HG02759 (cell line): Measurements from ENCODE around the gene GCGR.

ENCODE experiments used
- ATAC-seq: cut with Tn5 transposase; IDR thresholded peaks from one replicate; pipeline ENCODE4 v1.9.1; 2021; ENCODE audit warnings: mild to moderate bottlenecking, moderate library complexity; ENCODE audit not compliant: unreplicated experiment

Gene GCGR

GRCh38 chr17:81845881-81846742 lies 42.2 kb downstream of the GCGR start:
- no peak for ATAC-seq

GRCh38 chr17:81846743-81847689 lies 43.1 kb downstream of the GCGR start:
- ATAC-seq, result no peak

DNA sequence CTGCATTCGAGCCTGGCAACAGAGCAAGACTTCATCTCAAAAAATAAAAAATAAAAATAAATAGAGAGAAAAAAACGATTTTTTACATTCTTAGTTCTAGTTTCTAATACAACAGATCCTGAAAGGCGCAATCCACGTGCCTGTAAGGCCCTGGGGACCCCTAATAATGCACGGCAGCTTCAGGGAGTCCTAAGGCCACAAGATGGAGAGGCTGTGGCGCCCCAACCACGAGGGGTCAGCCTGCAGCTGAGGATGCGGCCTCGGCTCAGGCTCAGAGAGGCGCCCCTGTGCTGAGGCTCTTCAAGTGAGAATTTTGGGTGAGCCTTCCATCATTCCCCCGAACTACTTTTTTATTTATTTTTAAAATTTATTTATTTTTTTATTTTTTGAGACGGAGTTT lies 45.5 kb downstream of the GCGR start:
- ATAC-seq, result no peak

- no peak for ATAC-seq
Measured at GRCh38 chr17:81851423-81851822, 47.5 kb downstream of the GCGR start.

DNA sequence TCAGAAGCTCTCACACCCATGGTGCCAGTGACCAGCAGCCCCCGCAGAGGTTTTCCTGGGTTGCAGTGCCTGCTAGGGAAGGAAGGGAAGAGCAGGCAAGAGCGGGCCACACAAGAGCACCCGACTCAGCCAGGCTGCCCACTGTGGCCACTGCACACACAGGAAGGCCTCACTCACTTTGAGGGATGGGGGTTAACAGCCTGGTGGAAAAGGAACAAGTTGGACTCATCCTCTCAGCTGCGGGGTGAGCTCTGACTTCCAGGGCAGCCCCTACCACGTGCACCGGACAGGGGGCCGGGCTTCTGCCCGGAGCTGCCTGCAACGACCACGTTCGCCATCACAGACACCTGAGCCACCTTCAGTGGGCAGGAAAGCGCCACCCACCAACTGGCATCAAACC lies 48.3 kb downstream of the GCGR start:
- no peak for ATAC-seq

DNA sequence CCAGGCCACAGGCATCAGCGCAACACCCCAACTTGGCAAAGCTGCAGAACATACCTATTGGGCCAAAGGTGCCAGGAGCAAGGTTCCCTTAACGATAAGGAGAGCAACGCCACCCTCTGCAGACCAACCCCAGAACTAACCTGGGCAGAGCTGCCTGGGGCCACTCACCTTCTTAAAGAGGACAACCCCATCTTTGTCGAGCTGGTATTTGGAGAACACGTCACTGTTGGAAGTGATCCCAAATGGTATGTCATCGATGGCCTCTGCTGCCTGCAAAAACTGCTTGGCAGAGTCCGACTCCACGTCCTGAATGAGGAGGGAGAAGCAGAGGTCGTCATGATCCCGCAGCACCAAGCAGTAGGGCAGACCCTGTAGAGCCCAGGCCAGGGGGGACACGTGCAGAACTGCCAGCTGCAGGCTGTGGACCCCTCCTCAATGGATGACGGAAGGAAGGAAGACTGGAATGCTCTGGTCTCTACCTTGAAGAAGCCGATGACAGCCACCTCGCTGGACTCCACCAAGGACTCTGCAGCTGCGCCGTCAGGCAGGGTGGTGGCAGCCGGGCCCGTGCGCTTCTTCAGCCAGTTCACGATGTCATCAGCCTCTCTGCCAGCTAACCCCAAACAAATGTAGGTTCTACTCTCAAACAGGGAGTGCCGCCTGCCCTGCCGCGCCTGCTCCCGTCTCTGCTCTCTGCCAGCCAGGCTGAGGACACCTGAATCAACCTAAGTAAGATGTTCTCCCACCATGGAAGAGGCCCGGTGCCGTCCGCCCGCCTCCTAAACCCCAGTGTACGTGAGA lies 51.2 kb downstream of the GCGR start:
- ATAC-seq, result no peak

DNA sequence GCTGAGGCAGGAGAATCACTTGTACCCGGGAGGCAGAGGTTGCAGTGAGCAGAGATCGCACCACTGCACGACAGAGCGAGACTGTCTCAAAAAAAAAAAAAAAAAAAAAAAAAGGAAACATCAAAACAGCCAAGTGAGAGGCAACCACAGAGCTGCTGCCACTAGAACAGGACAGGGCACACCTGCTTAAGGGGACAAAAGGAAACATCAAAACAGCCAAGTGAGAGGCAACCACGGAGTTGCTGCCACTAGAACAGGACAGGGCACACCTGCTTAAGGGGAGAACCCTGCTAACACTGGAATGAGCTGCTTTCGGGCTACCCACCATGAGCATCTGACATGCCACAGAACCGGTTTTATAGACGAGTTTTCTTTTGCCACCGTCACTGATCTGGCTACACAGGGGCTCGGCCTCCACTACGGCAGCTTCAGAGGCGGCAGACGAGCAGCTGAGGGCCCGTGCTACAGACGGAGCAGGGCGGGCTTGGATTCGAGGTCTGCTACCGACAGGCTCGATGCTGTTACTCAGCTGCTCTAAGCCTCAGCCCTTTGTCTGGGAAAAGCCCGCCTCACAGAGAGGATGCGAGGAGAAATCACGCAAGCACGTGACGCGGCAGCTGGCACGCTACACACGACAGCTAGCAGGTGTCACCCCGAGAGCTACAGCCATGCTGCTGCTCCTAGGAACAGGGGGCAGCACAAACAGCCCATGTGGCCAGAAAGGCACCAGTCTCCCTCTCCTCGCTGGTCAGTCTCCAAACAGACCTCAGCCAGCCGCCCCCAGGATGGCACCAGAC lies 54.4 kb downstream of the GCGR start:
- ATAC-seq, result no peak

DNA sequence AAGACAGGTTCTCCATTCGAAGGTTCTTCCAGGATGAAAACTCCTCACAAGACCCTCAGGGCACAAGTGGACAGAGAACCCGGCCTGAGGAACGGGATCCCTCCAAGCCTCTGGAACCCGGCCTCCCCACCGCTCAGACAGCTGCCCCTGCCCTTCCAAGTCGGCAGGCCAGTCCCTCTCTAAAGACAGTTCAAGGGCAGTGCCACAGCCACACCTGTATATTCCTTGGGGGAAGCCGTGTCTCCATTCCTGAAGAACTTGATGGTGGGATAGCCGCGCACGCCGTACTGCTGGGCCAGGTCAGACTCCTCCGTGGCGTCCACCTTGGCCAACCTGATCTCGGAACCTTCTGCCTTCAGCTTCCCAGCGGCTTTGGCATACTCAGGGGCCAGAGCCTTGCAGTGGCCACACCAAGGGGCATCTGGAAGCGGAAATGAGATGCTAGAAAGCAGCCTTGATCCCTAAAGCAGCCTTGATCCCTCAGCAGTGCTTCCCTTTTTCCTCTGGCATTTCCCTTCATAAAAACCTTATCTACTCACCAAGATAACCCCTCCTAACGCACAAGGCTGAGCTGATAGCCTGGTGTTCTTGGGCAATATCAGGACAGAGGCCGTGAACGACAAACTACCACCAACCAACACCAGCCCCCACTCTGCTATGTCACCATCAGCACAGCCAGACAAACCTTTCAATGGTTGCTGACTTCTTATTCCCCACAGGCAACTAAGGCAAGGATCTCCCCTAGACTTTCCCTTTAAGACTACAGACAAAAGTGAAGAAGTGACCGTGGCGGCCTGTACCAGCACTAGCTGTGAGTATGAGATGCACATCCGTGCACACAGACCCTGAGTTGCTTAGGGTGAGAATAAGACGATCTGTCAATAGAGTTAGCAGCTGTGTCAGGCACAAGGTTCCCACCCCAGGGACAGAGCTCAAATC lies 55.3 kb downstream of the GCGR start:
- no peak for ATAC-seq

- peak; percentile 69 for ATAC-seq
Measured at GRCh38 chr17:81859906-81860755, 56.2 kb downstream of the GCGR start, which contains the start of gene P4HB. P4HB (minus strand) TSS chr17:81860535; CDS start chr17:81860471, 64 bp downstream.

DNA sequence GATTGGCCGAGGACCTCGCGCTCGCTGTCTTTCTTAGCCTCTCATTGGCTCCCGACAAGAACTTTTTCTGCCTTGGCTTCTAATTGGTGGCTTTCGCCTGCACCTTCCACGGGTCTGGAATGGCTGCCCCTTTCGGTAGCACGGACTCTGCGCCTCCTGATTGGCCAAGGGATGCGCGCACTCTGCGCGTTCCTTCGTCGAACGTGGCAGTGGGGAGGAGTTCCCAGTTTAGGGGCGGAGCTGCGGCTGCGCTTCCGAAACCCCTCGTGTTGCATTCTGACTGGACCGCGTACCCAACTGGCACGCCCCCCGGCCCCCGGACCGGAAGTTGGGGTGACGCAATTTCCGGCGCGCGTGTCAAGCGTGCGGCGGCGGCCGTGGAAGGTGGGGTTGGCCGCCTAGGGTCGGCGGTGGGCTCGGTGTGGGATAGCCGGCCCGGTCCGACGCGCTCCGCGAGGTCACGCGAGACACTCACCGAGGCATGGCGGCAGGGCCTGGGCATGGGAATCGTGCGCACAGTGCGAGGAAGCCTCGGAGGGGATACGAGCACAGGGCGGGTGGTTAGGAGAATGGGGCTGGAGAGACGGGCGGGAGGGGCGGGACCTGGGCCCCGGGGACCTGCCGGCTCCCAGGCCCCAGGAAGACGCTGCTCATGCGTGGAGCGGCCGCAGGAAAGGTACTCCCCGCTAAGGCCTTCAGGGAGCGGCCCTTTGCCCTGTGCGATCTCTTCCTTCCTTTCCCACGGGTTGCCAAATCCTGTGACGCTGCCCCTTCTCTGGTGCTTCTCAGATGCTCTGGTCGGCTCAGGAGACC lies 57.0 kb downstream of the GCGR start:
- peak; percentile 81 for ATAC-seq

DNA sequence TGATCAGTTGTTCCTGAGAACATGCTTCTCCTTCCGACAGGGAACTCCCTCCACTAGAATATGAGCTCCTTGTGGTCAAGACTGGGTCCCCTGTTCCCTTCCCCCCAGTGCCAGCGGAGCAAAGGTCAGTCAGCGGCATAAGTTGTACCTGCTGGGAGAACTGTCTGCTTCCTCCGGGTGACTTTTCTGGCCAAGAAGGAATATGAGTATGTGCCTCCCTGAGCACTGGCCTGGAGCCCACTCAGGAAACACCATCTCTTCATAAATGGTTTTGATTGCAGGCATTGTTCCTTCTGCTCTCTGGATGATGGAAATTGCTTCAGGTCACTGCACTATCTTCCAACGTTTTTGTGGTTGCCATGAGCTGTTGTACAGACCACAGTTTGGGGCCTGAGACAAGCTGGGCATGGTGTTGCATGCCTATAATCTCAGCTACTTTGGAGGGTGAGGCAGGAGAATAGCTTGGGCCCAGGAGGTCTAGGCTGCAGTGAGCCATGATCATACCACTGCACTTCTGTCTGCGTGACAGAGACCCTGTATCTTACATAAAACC lies 59.2 kb downstream of the GCGR start:
- no peak for ATAC-seq
